ENCODE data around the gene ZNF521. TPM values are rescaled to one million over a fixed set of nuclear protein-coding genes. Genes with fewer than 3 reads are reported as not detected.

ZNF521 gene
- total RNA-seq, 1 donor from 2014 or later = 51.4 TPM

GRCh38 chr18:25133879-25134278 is 218.1 kb downstream of the ZNF521 start:
- Mint-ChIP-seq H3K27me3 (ENCODE audit: low read depth) (no peaks in the 10 kb centered on the region), H3K4me1 (peaks cover 8% of the 10 kb centered on the region), H3K36me3 (peaks cover 14% of the 10 kb centered on the region), H3K9me3 (peaks cover 6% of the 10 kb centered on the region), H3K27ac (no peak overlapping the region), H3K4me3 (no peak overlapping the region)
- TF ChIP-seq, protein P1, sequence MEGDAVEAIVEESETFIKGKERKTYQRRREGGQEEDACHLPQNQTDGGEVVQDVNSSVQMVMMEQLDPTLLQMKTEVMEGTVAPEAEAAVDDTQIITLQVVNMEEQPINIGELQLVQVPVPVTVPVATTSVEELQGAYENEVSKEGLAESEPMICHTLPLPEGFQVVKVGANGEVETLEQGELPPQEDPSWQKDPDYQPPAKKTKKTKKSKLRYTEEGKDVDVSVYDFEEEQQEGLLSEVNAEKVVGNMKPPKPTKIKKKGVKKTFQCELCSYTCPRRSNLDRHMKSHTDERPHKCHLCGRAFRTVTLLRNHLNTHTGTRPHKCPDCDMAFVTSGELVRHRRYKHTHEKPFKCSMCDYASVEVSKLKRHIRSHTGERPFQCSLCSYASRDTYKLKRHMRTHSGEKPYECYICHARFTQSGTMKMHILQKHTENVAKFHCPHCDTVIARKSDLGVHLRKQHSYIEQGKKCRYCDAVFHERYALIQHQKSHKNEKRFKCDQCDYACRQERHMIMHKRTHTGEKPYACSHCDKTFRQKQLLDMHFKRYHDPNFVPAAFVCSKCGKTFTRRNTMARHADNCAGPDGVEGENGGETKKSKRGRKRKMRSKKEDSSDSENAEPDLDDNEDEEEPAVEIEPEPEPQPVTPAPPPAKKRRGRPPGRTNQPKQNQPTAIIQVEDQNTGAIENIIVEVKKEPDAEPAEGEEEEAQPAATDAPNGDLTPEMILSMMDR (IDR thresholded peaks at IDR 0.05; ENCODE audit: unreplicated experiment) = no peak
- DNase-seq (ENCODE audit: low spot score in 2 of 2, unreplicated experiment in 2 of 2) = no peak

- Mint-ChIP-seq H3K27ac (no peak overlapping the region), H3K9me3 (peaks cover 9% of the 10 kb centered on the region), H3K4me3 (no peak overlapping the region), H3K4me1 (peaks cover 8% of the 10 kb centered on the region), H3K36me3 (peaks cover 14% of the 10 kb centered on the region), H3K27me3 (ENCODE audit: low read depth) (no peaks in the 10 kb centered on the region)
- TF ChIP-seq, protein P1 (IDR thresholded peaks at IDR 0.05; ENCODE audit: unreplicated experiment) = no peak
- no peak for DNase-seq (ENCODE audit: low spot score in 2 of 2, unreplicated experiment in 2 of 2)
These were observed 219.0 kb downstream of the ZNF521 start for GRCh38 chr18:25132786-25133496.

DNA sequence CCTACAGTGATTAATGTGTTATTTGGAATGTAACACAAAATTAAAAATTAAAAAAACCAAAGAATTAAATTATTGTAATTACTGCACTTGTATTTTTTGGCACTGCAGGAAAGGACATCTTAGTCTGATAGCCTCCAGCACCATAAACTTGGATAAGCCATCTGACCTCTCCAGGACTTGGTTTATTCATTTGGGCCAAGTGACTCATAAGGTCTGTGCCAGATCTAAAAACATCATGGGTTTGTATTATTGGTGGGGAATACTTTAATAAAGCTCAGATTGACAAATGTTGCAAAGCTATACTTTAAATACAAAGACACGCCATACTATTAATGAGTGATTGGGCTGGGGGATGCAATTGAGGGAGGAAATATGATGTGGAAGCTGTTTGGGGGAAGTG is 225.2 kb downstream of the ZNF521 start:
- Mint-ChIP-seq H3K9me3 (peaks cover 13% of the 10 kb centered on the region), H3K27me3 (ENCODE audit: low read depth) (no peaks in the 10 kb centered on the region), H3K36me3 (peaks cover 15% of the 10 kb centered on the region), H3K27ac (no peak overlapping the region), H3K4me3 (no peak overlapping the region), H3K4me1 (peaks cover 3% of the 10 kb centered on the region)
- TF ChIP-seq, protein P1 (IDR thresholded peaks at IDR 0.05; ENCODE audit: unreplicated experiment) = no peak
- no peak for DNase-seq (ENCODE audit: low spot score in 2 of 2, unreplicated experiment in 2 of 2)

- peaks cover 3% of the 10 kb centered on the region for H3K4me1 Mint-ChIP-seq
- peaks cover 10% of the 10 kb centered on the region for H3K36me3 Mint-ChIP-seq
- no peak overlapping the region for H3K4me3 Mint-ChIP-seq
- peaks cover 19% of the 10 kb centered on the region for H3K9me3 Mint-ChIP-seq
- no peaks in the 10 kb centered on the region for H3K27me3 Mint-ChIP-seq (ENCODE audit: low read depth)
- no peak for DNase-seq (ENCODE audit: low spot score in 2 of 2, unreplicated experiment in 2 of 2)
- H3K27ac Mint-ChIP-seq = no peak overlapping the region
- TF ChIP-seq, protein P1 (IDR thresholded peaks at IDR 0.05; ENCODE audit: unreplicated experiment) = no peak
These were observed 226.3 kb downstream of the ZNF521 start for GRCh38 chr18:25125680-25126079.

- DNase-seq (ENCODE audit: low spot score in 2 of 2, unreplicated experiment in 2 of 2) = no peak
- TF ChIP-seq, protein P1 (IDR thresholded peaks at IDR 0.05; ENCODE audit: unreplicated experiment) = no peak
- Mint-ChIP-seq H3K9me3 (peaks cover 20% of the 10 kb centered on the region), H3K27ac (peak overlapping the region; percentile 32), H3K27me3 (ENCODE audit: low read depth) (no peaks in the 10 kb centered on the region), H3K4me1 (peaks cover 3% of the 10 kb centered on the region), H3K4me3 (no peak overlapping the region), H3K36me3 (peaks cover 15% of the 10 kb centered on the region)
These were observed 228.3 kb downstream of the ZNF521 start for GRCh38 chr18:25123438-25124232.

Data from mesothelial cell of epicardium (in vitro differentiated cells).